ENCODE measurements around the gene TBL2. TPM values are rescaled to one million over a fixed set of nuclear protein-coding genes. Genes with fewer than 3 reads are reported as not detected.

Gene TBL2
- total RNA-seq, 1 experiment from 2014 or later: 44.0 TPM

- Mint-ChIP-seq H3K4me1 (ENCODE audit: insufficient read depth, unreplicated experiment) (no peaks in the 10 kb centered on the region), H3K9me3 (ENCODE audit: unreplicated experiment) (peaks cover 7% of the 10 kb centered on the region), H3K27ac (ENCODE audit: low read depth, unreplicated experiment) (no peak overlapping the region), H3K27me3 (ENCODE audit: insufficient read depth, unreplicated experiment) (peaks cover 24% of the 10 kb centered on the region), H3K36me3 (ENCODE audit: insufficient read depth, unreplicated experiment) (no peaks in the 10 kb centered on the region), H3K4me3 (ENCODE audit: unreplicated experiment) (no peak overlapping the region)
- ChIA-PET CTCF (interaction anchor here (0.5 to 2.3 kb wide), 4 partner anchors 11 to 20 kb away, joined by 3 to 12 read pairs (median 4); no protein-coding TSS in a partner anchor), POLR2A (interaction anchor here (1.0 kb wide), 1 partner anchor 17 kb away, joined by 3 read pairs; no protein-coding TSS in a partner anchor)
- DNase-seq (ENCODE audit: unreplicated experiment): no peak
- no peak for TF ChIP-seq CTCF (IDR thresholded peaks at IDR 0.05; ENCODE audit: unreplicated experiment)
- no TSS peak for BruUV-seq (replicated peaks)
- intact Hi-C loops (cut with micrococcal nuclease): no loop called here
Observed at GRCh38 chr7:73596191-73597065, 18.0 kb upstream of the TBL2 start.

GRCh38 chr7:73595358-73595757, 17.0 kb upstream of the TBL2 start:
- peaks cover 7% of the 10 kb centered on the region for H3K9me3 Mint-ChIP-seq (ENCODE audit: unreplicated experiment)
- H3K27ac Mint-ChIP-seq (ENCODE audit: low read depth, unreplicated experiment): no peak overlapping the region
- no peak overlapping the region for H3K4me3 Mint-ChIP-seq (ENCODE audit: unreplicated experiment)
- ChIA-PET POLR2A (no interaction called here), CTCF (interaction anchor here (0.5 to 2.3 kb wide), 4 partner anchors 12 to 463 kb away, joined by 3 to 12 read pairs (median 4); no protein-coding TSS in a partner anchor)
- intact Hi-C loops (cut with micrococcal nuclease): no loop called here
- H3K4me1 Mint-ChIP-seq (ENCODE audit: insufficient read depth, unreplicated experiment): no peaks in the 10 kb centered on the region
- DNase-seq (ENCODE audit: unreplicated experiment): no peak
- BruUV-seq (replicated peaks): no TSS peak
- H3K27me3 Mint-ChIP-seq (ENCODE audit: insufficient read depth, unreplicated experiment): peaks cover 24% of the 10 kb centered on the region
- no peaks in the 10 kb centered on the region for H3K36me3 Mint-ChIP-seq (ENCODE audit: insufficient read depth, unreplicated experiment)
- no peak for TF ChIP-seq CTCF (IDR thresholded peaks at IDR 0.05; ENCODE audit: unreplicated experiment)

- ChIA-PET CTCF (interaction anchor here (0.6 to 2.3 kb wide), 4 partner anchors 14 to 183 kb away, joined by 3 to 12 read pairs (median 6); no protein-coding TSS in a partner anchor), POLR2A (interaction anchor here (0.6 kb wide), 1 partner anchor 104 kb away, joined by 3 read pairs; no protein-coding TSS in a partner anchor)
- H3K4me1 Mint-ChIP-seq (ENCODE audit: insufficient read depth, unreplicated experiment): no peaks in the 10 kb centered on the region
- no peak overlapping the region for H3K4me3 Mint-ChIP-seq (ENCODE audit: unreplicated experiment)
- no TSS peak for BruUV-seq (replicated peaks)
- H3K27me3 Mint-ChIP-seq (ENCODE audit: insufficient read depth, unreplicated experiment): peaks cover 11% of the 10 kb centered on the region
- TF ChIP-seq CTCF (IDR thresholded peaks at IDR 0.05; ENCODE audit: unreplicated experiment): no peak
- H3K27ac Mint-ChIP-seq (ENCODE audit: low read depth, unreplicated experiment): no peak overlapping the region
- no peak for DNase-seq (ENCODE audit: unreplicated experiment)
- intact Hi-C loops (cut with micrococcal nuclease): no loop called here
- peaks cover 7% of the 10 kb centered on the region for H3K9me3 Mint-ChIP-seq (ENCODE audit: unreplicated experiment)
- no peaks in the 10 kb centered on the region for H3K36me3 Mint-ChIP-seq (ENCODE audit: insufficient read depth, unreplicated experiment)
Observed at GRCh38 chr7:73593207-73594045, 15.0 kb upstream of the TBL2 start.

- TF ChIP-seq CTCF (IDR thresholded peaks at IDR 0.05; ENCODE audit: unreplicated experiment): no peak
- POLR2A ChIA-PET: no interaction called here
- H3K36me3 Mint-ChIP-seq (ENCODE audit: insufficient read depth, unreplicated experiment): peaks cover 5% of the 10 kb centered on the region
- no peaks in the 10 kb centered on the region for H3K9me3 Mint-ChIP-seq (ENCODE audit: unreplicated experiment)
- DNase-seq (ENCODE audit: unreplicated experiment): no peak
- intact Hi-C loops (cut with micrococcal nuclease): no loop called here
- H3K27me3 Mint-ChIP-seq (ENCODE audit: insufficient read depth, unreplicated experiment): no peaks in the 10 kb centered on the region
- BruUV-seq (replicated peaks): no TSS peak
- CTCF ChIA-PET: interaction anchor here (0.5 to 2.2 kb wide), 6 partner anchors 14 to 138 kb away, joined by 3 to 12 read pairs (median 3); partner anchors contain the start of gene VPS37D
- no peak overlapping the region for H3K27ac Mint-ChIP-seq (ENCODE audit: low read depth, unreplicated experiment)
- H3K4me3 Mint-ChIP-seq (ENCODE audit: unreplicated experiment): no peak overlapping the region
- H3K4me1 Mint-ChIP-seq (ENCODE audit: insufficient read depth, unreplicated experiment): peaks cover 6% of the 10 kb centered on the region
Observed at GRCh38 chr7:73586911-73587310, 8.5 kb upstream of the TBL2 start.
